Psoas muscle (tissue), 8 donors: ENCODE results near the gene FAM131B. TPM values are rescaled to one million over a fixed set of nuclear protein-coding genes. Genes with fewer than 3 reads are reported as not detected.

ENCODE experiments used
- ATAC-seq, 4 donors: fragments of 200-7000 bp; cut with Tn5 transposase; one replicate each; pipeline ENCODE4 v1.9.1; 2020; ENCODE audit warnings: moderate library complexity in 3 of 4, mild to moderate bottlenecking in 2 of 4
- DNase-seq, 2 donors: peaks; one replicate each; pipeline ENCODE4 v3.0.0-alpha.2; 2020
- H3K27ac ChIP-seq: fragments of 200-600 bp; one replicate; pipeline ENCODE4 v1.8.0; 2022
- H3K27me3 ChIP-seq, 3 donors: fragments of 200-600 bp in 1 of 3; one replicate each; pipeline versions ENCODE4 v1.6.1 to v1.8.0; 2013 to 2022; ENCODE audit warnings: low read length in 2 of 3, mild to moderate bottlenecking in 2 of 3, moderate library complexity in 1 of 3; ENCODE audit not compliant: insufficient read depth in 3 of 3
- H3K36me3 ChIP-seq, 2 donors: fragments of 200-600 bp in 1 of 2; one replicate each; pipeline versions ENCODE4 v1.6.1 to v1.8.0; 2013 to 2022; ENCODE audit warnings: low read depth in 1 of 2, mild to moderate bottlenecking in 1 of 2, moderate library complexity in 1 of 2; ENCODE audit not compliant: insufficient read depth in 1 of 2
- H3K4me1 ChIP-seq: fragments of 200-600 bp; one replicate; pipeline ENCODE4 v1.8.0; 2022
- H3K4me3 ChIP-seq: fragments of 200-600 bp; one replicate; pipeline ENCODE4 v1.8.0; 2022; ENCODE audit warnings: mild to moderate bottlenecking
- H3K9me3 ChIP-seq: fragments of 200-600 bp; one replicate; pipeline ENCODE4 v1.8.0; 2022
- WGBS, 3 donors: extraction: QIAGEN DNeasy Blood & Tissue Kit; methylation state at CpG; one replicate each; pipeline versions ENCODE4 v1.1.6 to v1.1.7; 2013; 5-methylcytosine and 5-hydroxymethylcytosine counted together
- intact Hi-C, 2 donors: fragments of 100-400 bp; cut with DNase I; formaldehyde crosslinking; loops; one replicate each; pipeline versions ENCODE4 v1.11.0 to v1.14.2; 2022
- polyA plus RNA-seq, 3 donors: library from polyadenylated mRNA; stranded (reverse); fragments of 200-250 nt; gene quantifications; one replicate each; pipeline ENCODE4 v1.2.3, GENCODE V29; 2013
- total RNA-seq, 4 donors: library from RNA; stranded (reverse); fragmentation: NEBNext Ultra II Directional in 2 of 4; extraction: Animal tissue kit (Norgen Biotek cat#: 25700) in 2 of 4; gene quantifications; one replicate each; pipeline versions ENCODE4 v1.2.1 to v1.2.4, GENCODE V29; 2021 to 2023
- TF ChIP-seq, protein P1 (sequence below): fragments of 200-600 bp; IDR thresholded peaks from one replicate; pipeline ENCODE4 v1.8.0; 2022; ENCODE audit warnings: antibody characterized with exemption
- donor health status: healthy with polysubstance abuse.
- donor health status: DM: no; HTN: no; CAD: no; lungs with moderate emphysema.
- donor health status: Bipolar disorder and iron deficiency.
- donor health status: healthy.
- donor health status: DM: yes; HTN: yes; CAD: no.
- donor health status: DM: no; HTN: no; CAD: no.
- donor health status: DM: no; HTN: no; CAD: no.
- donor health status: DM: yes; HTN: yes; CAD: no.

Gene FAM131B
- total and polyA plus RNA-seq, 7 donors = 0.13 to 1.0 (median 0.27) TPM

DNA sequence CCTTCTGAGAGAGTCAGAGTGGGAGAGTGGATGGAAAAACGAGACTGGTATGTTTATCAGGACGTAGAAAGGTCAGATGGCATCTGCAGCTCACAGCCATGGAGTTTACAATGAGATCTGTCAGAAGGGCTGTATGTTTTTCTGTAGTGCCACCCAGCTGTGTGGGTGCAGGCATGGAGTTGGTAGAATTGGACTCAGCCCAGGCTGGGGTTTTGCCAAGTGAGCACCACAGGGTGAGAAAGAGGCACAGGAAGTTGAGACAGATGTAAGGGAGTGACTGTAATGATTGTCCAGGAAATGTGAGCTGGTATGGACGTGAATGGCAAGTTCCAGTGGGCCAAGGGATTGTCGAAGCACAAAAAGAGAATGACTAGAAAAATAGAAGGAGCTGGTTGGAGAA lies 9.6 kb upstream of the FAM131B start:
- 39 to 53% (median 42%) methylated on average over 4 of the region's 4 CpGs for WGBS, 3 donors
- TF ChIP-seq, protein P1, sequence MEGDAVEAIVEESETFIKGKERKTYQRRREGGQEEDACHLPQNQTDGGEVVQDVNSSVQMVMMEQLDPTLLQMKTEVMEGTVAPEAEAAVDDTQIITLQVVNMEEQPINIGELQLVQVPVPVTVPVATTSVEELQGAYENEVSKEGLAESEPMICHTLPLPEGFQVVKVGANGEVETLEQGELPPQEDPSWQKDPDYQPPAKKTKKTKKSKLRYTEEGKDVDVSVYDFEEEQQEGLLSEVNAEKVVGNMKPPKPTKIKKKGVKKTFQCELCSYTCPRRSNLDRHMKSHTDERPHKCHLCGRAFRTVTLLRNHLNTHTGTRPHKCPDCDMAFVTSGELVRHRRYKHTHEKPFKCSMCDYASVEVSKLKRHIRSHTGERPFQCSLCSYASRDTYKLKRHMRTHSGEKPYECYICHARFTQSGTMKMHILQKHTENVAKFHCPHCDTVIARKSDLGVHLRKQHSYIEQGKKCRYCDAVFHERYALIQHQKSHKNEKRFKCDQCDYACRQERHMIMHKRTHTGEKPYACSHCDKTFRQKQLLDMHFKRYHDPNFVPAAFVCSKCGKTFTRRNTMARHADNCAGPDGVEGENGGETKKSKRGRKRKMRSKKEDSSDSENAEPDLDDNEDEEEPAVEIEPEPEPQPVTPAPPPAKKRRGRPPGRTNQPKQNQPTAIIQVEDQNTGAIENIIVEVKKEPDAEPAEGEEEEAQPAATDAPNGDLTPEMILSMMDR = no peak
- H3K9me3 ChIP-seq = no peaks in the 10 kb centered on the region
- no peak overlapping the region for H3K27ac ChIP-seq
- intact Hi-C loops = no loop called here
- H3K4me3 ChIP-seq = no peak overlapping the region
- H3K4me1 ChIP-seq = no peaks in the 10 kb centered on the region
- no peaks in the 10 kb centered on the region for H3K36me3 ChIP-seq
- no peaks in the 10 kb centered on the region for H3K27me3 ChIP-seq
- ATAC-seq = peak; percentile 40 to 66 (median 57)
- peak; percentile 63 to 77 for DNase-seq

DNA sequence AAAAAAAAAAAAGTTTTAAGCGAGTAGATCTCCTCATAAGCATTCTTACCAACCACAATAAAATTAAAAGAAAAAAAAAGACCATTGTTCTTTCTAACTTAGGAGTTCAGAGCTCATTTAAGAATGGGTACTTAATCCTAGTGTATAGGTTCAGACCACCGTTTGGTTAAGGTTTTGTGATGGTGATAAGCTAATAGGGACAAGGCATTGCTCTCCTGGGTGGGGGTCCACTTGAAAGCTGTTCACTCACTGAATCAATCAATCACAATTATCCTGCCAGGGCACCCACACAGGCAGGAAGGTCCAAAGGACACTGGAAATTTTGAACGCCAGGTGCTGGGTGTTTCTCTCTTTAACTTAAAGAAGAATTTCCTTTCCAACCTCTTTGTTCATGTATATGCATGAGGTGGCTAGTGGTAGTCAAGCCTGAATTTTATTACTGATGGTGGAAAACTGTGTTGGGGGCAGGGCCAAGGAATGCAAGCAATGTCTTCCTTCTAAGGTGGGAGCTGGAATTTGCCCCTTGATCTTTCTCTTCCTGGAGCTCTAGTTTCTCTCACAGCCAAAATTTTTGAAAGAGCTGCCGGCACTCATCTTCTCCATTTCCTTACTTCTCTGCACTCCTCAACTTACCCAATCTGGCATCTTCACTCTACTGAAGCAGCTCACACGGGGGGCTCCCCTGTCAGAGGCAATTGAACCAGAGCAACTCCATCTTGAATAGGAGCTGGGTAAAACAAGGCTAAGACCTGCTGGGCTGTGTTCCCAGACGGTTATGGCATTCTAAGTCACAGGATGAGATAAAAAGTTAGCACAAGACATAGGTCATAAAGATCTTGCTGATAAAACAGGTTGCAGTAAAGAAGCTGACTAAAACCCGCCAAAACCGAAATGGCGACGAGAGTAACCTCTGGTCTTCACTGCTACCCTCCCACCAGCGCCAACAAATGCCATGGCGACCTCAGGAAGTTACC lies 7.5 kb upstream of the FAM131B start:
- Histone ChIP-seq H3K27me3 (peaks cover 0 to 5% (median 0%) of the 10 kb centered on the region in 3 donors), H3K36me3 (no peaks in the 10 kb centered on the region), H3K9me3 (no peaks in the 10 kb centered on the region), H3K4me1 (no peaks in the 10 kb centered on the region), H3K27ac (no peak overlapping the region), H3K4me3 (no peak overlapping the region)
- intact Hi-C loops = no loop called here
- no peak for DNase-seq
- TF ChIP-seq, protein P1 = no peak
- WGBS, 3 donors = 84 to 87% (median 86%) methylated on average over 12 of the region's 12 CpGs
- no peak for ATAC-seq

DNA sequence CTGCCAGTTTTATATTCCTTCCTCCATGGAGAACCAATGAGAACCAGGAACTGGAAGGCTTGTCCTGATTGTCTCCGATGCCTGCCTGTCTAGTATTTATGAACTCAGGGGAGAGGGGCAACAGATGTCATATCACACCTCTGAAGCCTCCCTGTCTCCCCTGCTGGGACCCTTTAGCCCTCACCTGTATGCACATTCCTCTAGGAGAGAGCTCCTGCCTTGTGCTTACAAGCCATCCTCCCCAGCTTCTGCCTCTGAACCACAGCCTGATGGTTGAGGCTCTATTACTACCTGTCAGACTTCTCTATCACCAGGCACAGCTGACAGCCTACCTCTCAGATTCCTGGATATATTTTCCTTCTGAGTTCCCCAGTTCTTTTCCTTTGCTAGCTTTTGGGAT lies 5.9 kb upstream of the FAM131B start:
- no peak for DNase-seq
- TF ChIP-seq, protein P1 = no peak
- WGBS, 3 donors = 94 to 98% (median 95%) methylated on average over 1 of the region's 1 CpG

DNA sequence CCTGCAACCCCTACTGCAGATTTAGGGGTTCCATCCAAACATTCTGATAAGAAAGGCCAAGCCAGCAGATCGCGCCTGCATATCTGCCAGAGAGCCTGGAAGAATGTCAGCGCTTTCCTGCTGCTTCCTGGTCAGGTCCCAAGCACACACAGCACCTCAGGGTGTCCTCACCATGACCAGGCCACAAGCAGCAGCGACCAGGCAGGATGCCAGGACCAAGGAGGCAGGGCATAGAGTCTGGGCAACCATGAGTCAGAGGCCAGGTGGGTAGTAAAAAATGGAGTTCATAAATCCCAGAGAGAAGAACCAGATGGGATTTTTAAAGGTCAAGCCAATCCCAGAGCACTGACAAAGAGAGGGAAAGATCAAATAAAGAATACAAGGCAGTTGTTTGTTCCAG lies 5.5 kb upstream of the FAM131B start:
- Histone ChIP-seq H3K4me1 (no peaks in the 10 kb centered on the region), H3K4me3 (no peak overlapping the region), H3K9me3 (no peaks in the 10 kb centered on the region), H3K36me3 (no peaks in the 10 kb centered on the region), H3K27ac (no peak overlapping the region), H3K27me3 (peaks cover 0 to 22% (median 5%) of the 10 kb centered on the region in 3 donors)
- WGBS, 3 donors = 76 to 86% (median 84%) methylated on average over 4 of the region's 4 CpGs
- DNase-seq = no peak
- intact Hi-C loops = no loop called here
- TF ChIP-seq, protein P1 = no peak
- no peak for ATAC-seq

More for the DNA sequence above, 5.9 kb upstream of the FAM131B start:
- no peaks in the 10 kb centered on the region for H3K4me1 ChIP-seq
- H3K4me3 ChIP-seq = no peak overlapping the region
- H3K27ac ChIP-seq = no peak overlapping the region
- ATAC-seq = no peak
- H3K36me3 ChIP-seq = no peaks in the 10 kb centered on the region
- no peaks in the 10 kb centered on the region for H3K9me3 ChIP-seq
- intact Hi-C loops = no loop called here
- peaks cover 0 to 18% (median 5%) of the 10 kb centered on the region in 3 donors for H3K27me3 ChIP-seq
